Measurements from ENCODE around the gene DNAI1.
A peak's percentile ranks its signal among the peaks of the same experiment; 100 is the strongest.

Gene DNAI1

GRCh38 chr9:34493972-34494535 lies 35.4 kb downstream of the DNAI1 start:
- FAIRE-seq, result no peak

- FAIRE-seq, result no peak
These were observed 37.6 kb downstream of the DNAI1 start for GRCh38 chr9:34496149-34496712.

GRCh38 chr9:34498553-34498952 lies 39.9 kb downstream of the DNAI1 start:
- no peak for FAIRE-seq

- no peak for FAIRE-seq
These were observed 40.5 kb downstream of the DNAI1 start for GRCh38 chr9:34499076-34499475.

- peak; percentile 27 for FAIRE-seq
These were observed 42.1 kb downstream of the DNAI1 start for GRCh38 chr9:34500623-34501267.

- no peak for FAIRE-seq
These were observed 42.8 kb downstream of the DNAI1 start for GRCh38 chr9:34501372-34501771.

- no peak for FAIRE-seq
These were observed 43.4 kb downstream of the DNAI1 start for GRCh38 chr9:34501889-34502425.

- no peak for FAIRE-seq
These were observed 43.9 kb downstream of the DNAI1 start for GRCh38 chr9:34502471-34502870.

GRCh38 chr9:34502891-34503290 lies 44.3 kb downstream of the DNAI1 start:
- FAIRE-seq, result no peak

- no peak for FAIRE-seq
These were observed 44.8 kb downstream of the DNAI1 start for GRCh38 chr9:34503406-34503805.

- no peak for FAIRE-seq
These were observed 46.9 kb downstream of the DNAI1 start for GRCh38 chr9:34505370-34506120.

- FAIRE-seq, result no peak
These were observed 48.0 kb downstream of the DNAI1 start for GRCh38 chr9:34506623-34507022.

GRCh38 chr9:34507556-34507955 lies 49.0 kb downstream of the DNAI1 start:
- FAIRE-seq, result no peak

- no peak for FAIRE-seq
These were observed 49.4 kb downstream of the DNAI1 start for GRCh38 chr9:34507966-34508365.

GRCh38 chr9:34508463-34508862 lies 49.9 kb downstream of the DNAI1 start:
- FAIRE-seq, result no peak

GRCh38 chr9:34508951-34509350 lies 50.3 kb downstream of the DNAI1 start:
- FAIRE-seq, result no peak

GRCh38 chr9:34510497-34511468 lies 52.2 kb downstream of the DNAI1 start:
- FAIRE-seq, result no peak

- no peak for FAIRE-seq
These were observed 53.8 kb downstream of the DNAI1 start for GRCh38 chr9:34512131-34513078.

GRCh38 chr9:34513567-34514214 lies 55.1 kb downstream of the DNAI1 start:
- FAIRE-seq, result no peak

GRCh38 chr9:34514401-34514800 lies 55.8 kb downstream of the DNAI1 start:
- FAIRE-seq, result no peak

GRCh38 chr9:34514816-34515215 lies 56.2 kb downstream of the DNAI1 start:
- FAIRE-seq, result no peak
